K562 (cell line): ENCODE data around the gene RAB40B. TPM values are rescaled to one million over a fixed set of nuclear protein-coding genes. Genes with fewer than 3 reads are reported as not detected.
A peak's percentile ranks its signal among the peaks of the same experiment; 100 is the strongest.

Source experiments
- CBX3 ChIP-seq, 2 experiments: IDR thresholded peaks; 1 replicate in 1 of 2; 2 replicates in 1 of 2; pipeline ENCODE4 v1.6.1; 2012; ENCODE audit warnings: inconsistent platforms in 2 of 2, low read length in 2 of 2, borderline replicate concordance in 1 of 2, control low read depth in 1 of 2
- CUX1 ChIP-seq: fragments of 200-800 bp; sonication (Bioruptor generic); IDR thresholded peaks from 2 replicates; pipeline ENCODE4 v1.6.1; 2016; ENCODE audit warnings: missing genetic modification characterization, missing compliant biosample characterization
- DIDO1 ChIP-seq: fragments of 450-650 bp; IDR thresholded peaks from 2 replicates; pipeline ENCODE4 v1.6.1; 2016; ENCODE audit warnings: low read depth, missing biosample characterization, missing genetic modification characterization
- ETS1 ChIP-seq: conservative IDR thresholded peaks from 2 replicates; pipeline ENCODE4 v1.6.1; 2011; ENCODE audit warnings: low read depth, mild to moderate bottlenecking, low read length; ENCODE audit not compliant: control insufficient read depth
- IRF1 ChIP-seq: sonication (generic); formaldehyde crosslinking; IDR thresholded peaks from 2 replicates; pipeline ENCODE4 v1.8.0; 2022; ENCODE audit warnings: missing genetic modification reagents, mild to moderate bottlenecking, borderline replicate concordance
- L3MBTL2 ChIP-seq: fragments of 450-650 bp; IDR thresholded peaks from 2 replicates; pipeline ENCODE4 v1.6.1; 2016; ENCODE audit warnings: mild to moderate bottlenecking, moderate library complexity
- MYBL2 ChIP-seq, 2 experiments: fragments of 450-650 bp in 1 of 2; sonication (generic) in 1 of 2; formaldehyde crosslinking in 1 of 2; IDR thresholded peaks; 2 replicates each; pipeline versions ENCODE4 v1.6.1 to v1.8.1; 2017 to 2022; ENCODE audit warnings: borderline replicate concordance in 1 of 2, inconsistent platforms in 1 of 2, low read depth in 1 of 2, mild to moderate bottlenecking in 1 of 2, missing genetic modification reagents in 1 of 2, moderate library complexity in 1 of 2
- NCOR1 ChIP-seq: fragments of 450-650 bp; IDR thresholded peaks from 2 replicates; pipeline ENCODE4 v1.6.1; 2016; ENCODE audit warnings: mild to moderate bottlenecking, moderate library complexity
- NFIC ChIP-seq: fragments of 450-650 bp; IDR thresholded peaks from 2 replicates; pipeline ENCODE4 v1.6.1; 2017; ENCODE audit warnings: mild to moderate bottlenecking, inconsistent platforms
- RBM39 ChIP-seq: fragments of 200-400 bp; formaldehyde crosslinking; optimal IDR thresholded peaks from 2 replicates; pipeline ENCODE3; 2018; ENCODE audit warnings: low read depth, low read length
- ZFP91 ChIP-seq: sonication (generic); formaldehyde crosslinking; IDR thresholded peaks from 2 replicates; pipeline ENCODE4 v1.8.0; 2022; ENCODE audit warnings: mild to moderate bottlenecking, missing genetic modification reagents
- ZNF280A ChIP-seq: fragments of 450-650 bp; IDR thresholded peaks from 2 replicates; pipeline ENCODE4 v1.6.1; 2018; ENCODE audit warnings: mild to moderate bottlenecking, low read depth; ENCODE audit not compliant: partially characterized antibody
- polyA plus RNA-seq, 8 experiments: library from polyadenylated mRNA; depleted of rRNA in 4 of 8; stranded (reverse) in 5 of 8; unstranded in 3 of 8; fragments of >200 nt; fragmentation: Nextera tagmentation in 2 of 8; fragmentation: Illumina TruSeq in 1 of 8; extraction: Ambion mirVana in 2 of 8; extraction: Trizol in 1 of 8; gene quantifications; 2 replicates each; pipeline versions ENCODE4 v1.2.1 to v1.2.3, GENCODE V29; 2011 to 2014; ENCODE audit warnings: inconsistent platforms in 1 of 8, missing spikeins in 1 of 8
- total RNA-seq, 7 experiments: library from RNA; depleted of rRNA in 6 of 7; stranded (reverse); fragments of >200 nt in 6 of 7; fragmentation: Illumina TruSeq in 2 of 7; extraction: Trizol in 2 of 7; gene quantifications; 2 replicates each; pipeline versions ENCODE4 v1.2.1 to v1.2.3, GENCODE V29; 2011 to 2021; ENCODE audit warnings: low replicate concordance in 1 of 7

The RAB40B gene
- total and polyA plus RNA-seq, 9 of the 15 experiments (the other 6 are each of a cell fraction or from before 2014, with no cell fraction given) = 0.13 to 4.6 (median 1.4) TPM

- TF ChIP-seq CBX3 (IDR thresholded peaks at IDR 0.05; ENCODE audit: borderline replicate concordance in 1 of 2, low read length in 2 of 2) = peak in 1 of 2 experiments; percentile 98; a peak in 2 of 3 replicates
- no peak for TF ChIP-seq ZFP91
- peak; percentile 89 for TF ChIP-seq ZNF280A
- no peak for TF ChIP-seq IRF1
- TF ChIP-seq MYBL2 (IDR thresholded peaks at IDR 0.05; ENCODE audit: low read depth) = no peak
- TF ChIP-seq MYBL2 (CRISPR knock-in tag; IDR thresholded peaks at IDR 0.05; ENCODE audit: borderline replicate concordance) = no peak
- no peak for TF ChIP-seq DIDO1 (tag)
- no peak for TF ChIP-seq L3MBTL2
- no peak for TF ChIP-seq NCOR1
- TF ChIP-seq CUX1 (CRISPR knock-in tag) = no peak
- no peak for TF ChIP-seq RBM39
- TF ChIP-seq NFIC = peak; percentile 61; the same call in 1 of the 2 replicates
- TF ChIP-seq ETS1 = no peak
These were observed 42.6 kb upstream of the RAB40B start (continued) for GRCh38 chr17:82740906-82741759.
